Neutrophil (primary cell): Measurements from ENCODE around the gene LY86.

Source experiments
- H3K27ac ChIP-seq: fragments of 200-600 bp; sonication (generic); 2 replicates; pipeline ENCODE4 v1.5.1; 2016; ENCODE audit warnings: mild to moderate bottlenecking, moderate library complexity
- H3K27me3 ChIP-seq: fragments of 200-600 bp; sonication (generic); 2 replicates; pipeline ENCODE4 v1.6.0; 2016; ENCODE audit warnings: mild to moderate bottlenecking
- H3K36me3 ChIP-seq: fragments of 200-600 bp; sonication (generic); 2 replicates; pipeline ENCODE4 v1.5.1; 2017
- H3K4me1 ChIP-seq, 2 experiments: fragments of 200-600 bp in 1 of 2; sonication (generic) in 1 of 2; 1 replicate in 1 of 2; 2 replicates in 1 of 2; pipeline versions ENCODE4 v1.5.1 to v1.6.1; 2013 to 2016; ENCODE audit warnings: low read depth in 1 of 2, low read length in 1 of 2, mild to moderate bottlenecking in 1 of 2, moderate library complexity in 1 of 2; ENCODE audit not compliant: control insufficient read depth in 1 of 2, insufficient read depth in 1 of 2
- H3K4me3 ChIP-seq, 2 experiments: fragments of 200-600 bp in 1 of 2; sonication (generic) in 1 of 2; 1 replicate in 1 of 2; 2 replicates in 1 of 2; pipeline ENCODE4 v1.5.1; 2013 to 2016; ENCODE audit warnings: low read depth in 1 of 2, low read length in 1 of 2, mild to moderate bottlenecking in 1 of 2, moderate library complexity in 1 of 2
- H3K9me3 ChIP-seq: fragments of 200-600 bp; sonication (generic); 2 replicates; pipeline ENCODE4 v1.5.1; 2016
- TF ChIP-seq, protein P1 (sequence below): fragments of 200-600 bp; sonication (generic); IDR thresholded peaks from 2 replicates; pipeline ENCODE4 v1.5.1; 2016; ENCODE audit warnings: antibody characterized with exemption

LY86 gene

DNA sequence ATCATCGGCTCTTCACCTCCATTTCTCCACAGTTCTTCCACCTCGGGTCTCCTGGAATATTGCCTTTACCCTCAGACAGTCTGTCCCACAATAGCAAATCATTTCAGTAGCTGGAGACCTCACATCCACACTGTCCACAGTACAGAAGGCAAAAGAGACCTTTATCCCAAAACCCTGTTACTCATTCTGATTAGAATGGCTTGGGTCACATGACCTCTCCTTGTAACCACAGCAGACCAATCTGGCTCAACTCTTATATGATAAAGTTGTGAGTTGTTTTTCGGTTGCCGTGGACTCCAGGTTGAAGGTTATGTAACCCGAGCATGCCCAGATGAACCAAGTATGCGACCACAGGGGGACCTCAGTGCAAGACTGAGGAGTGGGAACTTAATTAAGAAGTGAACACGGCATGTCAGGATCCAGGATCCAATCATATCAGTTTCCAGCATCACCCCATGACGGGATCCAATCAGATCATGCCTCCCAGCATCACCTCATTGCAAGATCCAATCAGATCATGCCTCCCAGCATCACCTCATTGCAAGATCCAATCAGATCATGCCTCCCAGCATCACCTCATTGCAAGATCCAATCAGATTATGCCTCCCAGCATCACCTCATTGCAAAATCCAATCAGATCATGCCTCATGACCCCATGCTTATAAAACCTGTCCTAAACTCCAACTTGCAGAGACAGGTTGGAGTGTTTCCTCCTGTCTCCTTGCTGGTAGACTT, 68.7 kb downstream of the LY86 start:
- H3K4me1 ChIP-seq, result peaks cover 18 to 20% of the 10 kb centered on the region in 2 experiments
- H3K4me3 ChIP-seq, result no peak overlapping the region
- no peaks in the 10 kb centered on the region for H3K9me3 ChIP-seq
- TF ChIP-seq, protein P1, sequence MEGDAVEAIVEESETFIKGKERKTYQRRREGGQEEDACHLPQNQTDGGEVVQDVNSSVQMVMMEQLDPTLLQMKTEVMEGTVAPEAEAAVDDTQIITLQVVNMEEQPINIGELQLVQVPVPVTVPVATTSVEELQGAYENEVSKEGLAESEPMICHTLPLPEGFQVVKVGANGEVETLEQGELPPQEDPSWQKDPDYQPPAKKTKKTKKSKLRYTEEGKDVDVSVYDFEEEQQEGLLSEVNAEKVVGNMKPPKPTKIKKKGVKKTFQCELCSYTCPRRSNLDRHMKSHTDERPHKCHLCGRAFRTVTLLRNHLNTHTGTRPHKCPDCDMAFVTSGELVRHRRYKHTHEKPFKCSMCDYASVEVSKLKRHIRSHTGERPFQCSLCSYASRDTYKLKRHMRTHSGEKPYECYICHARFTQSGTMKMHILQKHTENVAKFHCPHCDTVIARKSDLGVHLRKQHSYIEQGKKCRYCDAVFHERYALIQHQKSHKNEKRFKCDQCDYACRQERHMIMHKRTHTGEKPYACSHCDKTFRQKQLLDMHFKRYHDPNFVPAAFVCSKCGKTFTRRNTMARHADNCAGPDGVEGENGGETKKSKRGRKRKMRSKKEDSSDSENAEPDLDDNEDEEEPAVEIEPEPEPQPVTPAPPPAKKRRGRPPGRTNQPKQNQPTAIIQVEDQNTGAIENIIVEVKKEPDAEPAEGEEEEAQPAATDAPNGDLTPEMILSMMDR, result no peak
- H3K36me3 ChIP-seq, result no peaks in the 10 kb centered on the region
- no peaks in the 10 kb centered on the region for H3K27me3 ChIP-seq
- no peak overlapping the region for H3K27ac ChIP-seq

DNA sequence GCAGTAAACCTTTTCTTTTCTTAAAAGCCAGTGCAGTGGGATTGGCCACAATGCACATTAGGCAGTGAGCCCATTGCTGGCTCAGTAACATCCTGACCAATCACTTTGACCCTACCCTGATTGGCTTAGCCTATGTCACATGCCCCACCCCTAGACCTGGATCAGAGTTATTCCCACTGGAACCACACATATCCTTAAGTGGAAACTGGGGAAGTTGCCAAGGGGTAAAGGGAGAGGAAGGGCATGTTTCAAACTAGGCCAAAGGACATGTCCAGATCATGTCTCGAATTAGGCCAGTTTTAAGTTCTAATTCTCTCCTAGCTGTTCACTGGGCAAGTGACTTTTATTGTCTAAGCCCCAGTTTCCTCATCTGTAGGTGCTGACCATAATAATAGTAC, 69.3 kb downstream of the LY86 start:
- Histone ChIP-seq H3K4me1 (peaks cover 18 to 20% of the 10 kb centered on the region in 2 experiments), H3K27me3 (no peaks in the 10 kb centered on the region), H3K9me3 (no peaks in the 10 kb centered on the region), H3K4me3 (no peak overlapping the region), H3K27ac (no peak overlapping the region), H3K36me3 (no peaks in the 10 kb centered on the region)
- TF ChIP-seq, protein P1, result no peak

DNA sequence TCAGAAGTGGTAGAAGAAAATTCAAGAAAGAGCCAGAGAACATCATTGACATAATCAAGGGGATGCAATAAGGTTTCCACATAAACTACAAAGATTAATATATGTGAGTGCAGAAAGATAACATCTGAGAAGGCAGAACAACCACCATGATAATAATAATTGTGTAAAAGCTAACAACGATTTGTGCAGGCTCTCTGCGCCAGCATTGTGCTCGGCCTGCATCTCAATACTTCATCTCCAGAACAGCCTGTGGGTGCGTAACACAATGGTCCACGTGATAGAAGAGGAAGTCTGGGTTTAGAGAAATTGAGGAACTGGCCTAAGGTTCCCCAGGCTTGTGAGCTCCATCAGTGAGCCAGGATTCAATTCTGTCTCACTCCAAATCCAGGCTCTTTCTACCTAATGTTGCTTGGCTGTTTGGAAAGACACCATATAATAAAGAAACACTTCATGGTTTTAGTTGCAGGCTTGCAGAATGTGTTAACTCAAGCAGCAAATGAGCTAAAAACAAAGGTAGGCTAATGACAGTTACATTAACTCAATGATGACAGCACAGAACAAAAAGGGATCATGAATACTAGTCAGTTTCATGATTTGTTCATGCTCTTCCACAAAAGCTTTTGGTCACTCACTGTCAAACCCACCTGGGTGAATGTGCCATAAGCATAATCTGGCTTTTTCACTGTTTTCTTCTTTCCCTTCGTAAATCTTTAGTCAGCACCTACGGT, 71.2 kb downstream of the LY86 start:
- H3K4me3 ChIP-seq, result no peak overlapping the region
- peaks cover 18 to 20% of the 10 kb centered on the region in 2 experiments for H3K4me1 ChIP-seq
- H3K27ac ChIP-seq, result peak overlapping the region; percentile 66
- TF ChIP-seq, protein P1, result no peak
- no peaks in the 10 kb centered on the region for H3K9me3 ChIP-seq
- no peaks in the 10 kb centered on the region for H3K36me3 ChIP-seq
- no peaks in the 10 kb centered on the region for H3K27me3 ChIP-seq

DNA sequence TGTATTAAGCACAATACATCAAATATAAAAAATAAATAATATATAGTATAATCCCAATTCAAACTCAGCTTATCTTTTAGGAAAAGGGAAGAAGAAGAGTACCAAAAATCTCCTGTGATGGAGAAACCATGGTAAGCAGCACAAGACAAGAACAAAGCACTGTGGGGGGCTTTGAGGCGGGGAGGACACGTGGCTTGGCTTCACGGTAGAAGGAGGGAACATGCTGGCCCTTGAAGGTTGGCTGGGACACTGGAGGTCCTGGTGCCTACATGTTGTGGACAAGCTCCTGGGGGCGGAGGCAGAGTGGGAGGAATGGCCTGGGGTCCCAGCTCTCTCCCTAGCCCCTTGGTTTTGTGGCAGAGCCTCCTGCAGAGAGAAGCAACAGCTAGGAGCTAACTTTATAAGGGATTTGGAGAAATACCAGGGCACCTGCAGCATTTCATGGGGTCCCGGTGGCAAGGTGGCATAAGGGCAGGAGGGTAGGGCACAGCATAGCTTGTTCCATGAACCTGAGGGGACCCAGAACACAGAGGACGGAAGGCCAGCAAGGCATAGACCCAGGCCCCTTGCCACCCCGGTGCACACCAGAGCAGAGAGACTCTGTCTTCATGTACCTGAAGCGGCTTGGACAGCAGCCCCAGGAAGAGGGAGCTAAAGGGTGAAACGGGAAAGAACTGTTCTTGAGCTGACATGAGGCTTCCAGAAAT, 72.0 kb downstream of the LY86 start:
- peaks cover 18 to 20% of the 10 kb centered on the region in 2 experiments for H3K4me1 ChIP-seq
- H3K4me3 ChIP-seq, result no peak overlapping the region
- H3K27ac ChIP-seq, result peak overlapping the region; percentile 66
- TF ChIP-seq, protein P1, result no peak
- H3K9me3 ChIP-seq, result no peaks in the 10 kb centered on the region
- H3K27me3 ChIP-seq, result no peaks in the 10 kb centered on the region
- no peaks in the 10 kb centered on the region for H3K36me3 ChIP-seq

DNA sequence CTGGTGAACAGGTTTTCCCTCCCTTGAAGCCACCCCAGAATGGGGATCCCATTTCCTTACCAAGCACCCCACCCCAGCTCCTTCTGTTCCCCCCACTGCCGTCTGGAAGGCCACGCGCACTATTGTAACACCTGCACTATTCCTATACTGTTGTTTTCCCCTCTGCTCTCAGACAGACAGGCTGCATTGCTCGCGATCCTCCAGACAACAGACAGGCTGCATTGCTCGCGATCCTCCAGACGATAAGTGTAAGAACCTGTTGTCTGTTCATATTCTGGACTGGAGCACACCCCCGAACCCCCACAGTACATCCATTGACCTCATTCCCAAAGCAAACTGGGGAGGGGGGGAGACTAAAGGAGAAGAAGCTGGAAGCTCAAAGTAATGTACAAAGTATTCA, 72.7 kb downstream of the LY86 start:
- TF ChIP-seq, protein P1, result no peak

More for the DNA sequence above, 72.7 kb downstream of the LY86 start:
- Histone ChIP-seq H3K27ac (no peak overlapping the region), H3K9me3 (no peaks in the 10 kb centered on the region), H3K4me1 (peaks cover 18 to 20% of the 10 kb centered on the region in 2 experiments), H3K36me3 (no peaks in the 10 kb centered on the region), H3K4me3 (no peak overlapping the region), H3K27me3 (no peaks in the 10 kb centered on the region)
